ENCODE data around the gene RBM18. TPM values are rescaled to one million over a fixed set of nuclear protein-coding genes. Genes with fewer than 3 reads are reported as not detected.
A peak's percentile ranks its signal among the peaks of the same experiment; 100 is the strongest.

RBM18 gene
- polyA plus RNA-seq, 12 donors = 18.7 to 39.9 (median 33.7) TPM; not detected in 1

DNA sequence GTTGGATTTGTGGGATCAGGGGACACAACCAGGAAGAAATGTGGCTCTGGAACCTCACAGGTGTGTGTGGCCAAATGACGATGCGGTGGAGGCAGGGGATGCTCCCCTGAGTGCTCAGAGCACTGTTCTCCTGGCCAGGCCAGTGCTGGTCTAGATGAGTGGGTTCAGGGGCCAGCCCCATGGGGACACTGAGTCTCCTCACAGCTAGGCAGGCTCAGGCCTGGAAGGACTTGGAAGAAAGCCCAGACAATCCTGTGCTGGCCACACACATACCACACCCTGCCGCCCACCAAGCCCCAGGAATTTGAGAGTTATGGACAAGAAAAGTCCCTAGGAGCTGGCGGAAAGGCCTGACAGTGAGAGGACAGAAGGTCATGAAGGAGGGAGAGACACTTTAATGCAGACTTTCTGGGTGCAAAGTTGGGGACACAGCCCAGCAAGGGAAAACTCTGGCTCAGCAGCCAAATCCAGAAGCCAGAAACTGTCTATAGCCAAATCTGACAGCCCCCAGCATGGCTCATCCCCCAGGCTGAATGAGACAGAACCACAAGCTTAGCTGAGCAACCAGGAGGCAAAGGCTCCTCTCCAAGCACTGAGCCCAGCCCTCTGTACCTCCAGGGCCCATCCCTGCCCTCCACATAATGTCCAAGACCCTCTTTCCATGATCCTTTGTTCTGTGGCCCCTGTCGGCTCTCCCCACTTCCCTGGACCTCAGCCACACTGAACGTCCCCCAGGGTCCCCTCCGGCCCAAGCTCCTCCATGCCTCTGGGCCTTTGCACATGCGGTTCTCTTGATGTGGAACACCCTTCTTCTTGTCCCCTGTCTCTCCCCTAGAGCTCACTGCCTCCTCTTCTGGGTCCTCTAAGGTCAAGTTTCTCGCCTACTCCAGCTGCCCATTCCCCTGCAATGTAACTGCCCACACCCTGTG, 58.3 kb downstream of the RBM18 start:
- no peak for DNase-seq

DNA sequence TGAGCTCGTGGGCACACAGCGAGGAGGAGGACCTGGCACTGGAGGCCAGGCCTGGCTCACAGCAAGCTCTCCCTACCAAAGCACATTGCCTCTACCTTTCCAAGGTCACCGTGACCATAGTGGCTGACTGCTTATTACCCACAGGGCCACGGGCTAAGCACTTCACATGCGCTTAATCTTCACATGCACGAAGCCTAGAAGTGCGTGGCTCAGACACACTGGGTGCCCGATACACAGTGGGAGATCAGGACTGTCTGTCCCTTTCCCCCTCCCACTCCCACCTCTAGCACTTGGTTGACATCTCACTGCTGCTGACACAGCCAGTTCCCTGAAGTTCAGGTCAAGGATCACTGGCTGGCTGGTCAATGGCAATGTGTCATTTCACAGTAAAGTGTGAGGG, 59.5 kb downstream of the RBM18 start:
- DNase-seq = no peak

DNA sequence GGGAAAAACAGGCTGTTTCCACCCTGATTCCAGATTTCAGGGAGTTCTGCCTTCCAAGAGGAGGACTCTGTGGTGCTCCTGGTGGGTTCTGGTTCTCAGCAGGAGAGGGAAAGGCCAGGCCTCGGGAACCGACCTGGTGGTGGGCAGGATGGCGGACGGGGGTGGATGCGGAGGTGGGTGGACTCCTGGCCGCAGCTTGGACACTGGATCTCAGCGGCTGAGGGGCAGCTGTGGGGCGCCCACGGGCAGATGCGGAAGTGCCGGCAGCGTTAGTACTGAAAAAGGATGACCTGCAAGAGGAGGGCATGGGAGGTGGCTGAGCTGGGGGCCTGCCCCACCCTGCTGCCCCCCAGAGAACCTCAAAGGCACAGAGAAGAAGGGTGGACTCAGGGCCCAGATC, 60.1 kb downstream of the RBM18 start:
- DNase-seq = no peak

DNA sequence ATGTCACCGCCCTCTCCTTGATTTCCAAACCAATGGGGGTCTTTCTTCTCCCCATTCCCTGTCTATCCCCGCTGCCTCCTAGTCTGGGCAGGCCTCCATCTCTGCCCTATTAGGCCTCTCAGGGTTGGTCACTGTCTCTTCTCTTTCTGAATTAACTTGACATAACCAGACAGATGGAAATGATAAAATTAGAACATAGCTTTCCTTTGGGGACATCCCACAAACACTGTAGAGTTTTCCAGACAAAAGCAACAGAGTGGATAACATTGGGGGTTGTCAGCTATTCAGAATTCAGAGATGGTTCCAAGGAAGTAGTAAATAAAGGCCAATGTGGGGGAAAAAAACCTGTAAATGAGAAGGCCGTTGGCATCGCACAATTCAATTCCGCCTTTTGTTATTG, 60.6 kb downstream of the RBM18 start:
- DNase-seq = peak; percentile 50

DNA sequence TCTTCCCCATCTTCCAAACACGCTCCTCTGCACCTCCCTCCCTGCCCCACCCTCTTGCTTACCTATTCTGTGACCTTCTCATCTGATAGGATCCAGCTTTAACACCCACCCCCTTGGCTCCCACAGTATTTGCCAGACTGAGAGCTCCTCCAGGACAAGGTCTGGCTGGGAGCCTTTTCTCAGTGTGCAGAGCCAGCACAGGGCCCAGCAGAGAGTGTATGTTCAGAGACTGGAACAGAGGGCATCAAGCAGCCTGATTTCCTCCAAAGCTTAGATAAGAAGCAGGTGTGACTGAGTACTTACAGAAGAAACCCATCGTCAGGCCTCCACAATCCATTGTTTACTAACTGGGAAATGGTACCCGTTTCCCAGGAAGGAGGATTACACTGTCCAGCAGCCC, 62.5 kb downstream of the RBM18 start:
- no peak for DNase-seq

DNA sequence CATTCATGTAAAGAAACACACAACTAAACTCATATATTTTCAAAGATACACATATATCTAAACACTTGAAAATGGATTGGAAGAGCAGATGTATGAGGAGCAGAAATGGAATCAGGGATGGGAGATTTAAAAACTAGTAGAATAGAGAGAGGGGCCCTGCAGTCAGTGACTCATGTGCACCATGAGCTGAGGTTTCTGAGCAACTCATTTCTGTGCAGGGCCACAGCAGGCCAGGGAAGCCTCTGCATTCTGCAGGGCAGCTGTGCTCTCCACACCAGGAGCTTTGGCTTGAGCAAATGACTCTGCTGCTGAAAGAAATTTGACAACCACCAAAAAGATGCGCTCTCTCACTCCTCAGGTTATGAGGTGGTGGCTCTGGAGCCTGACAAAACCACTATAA, 63.0 kb downstream of the RBM18 start:
- DNase-seq = no peak

DNA sequence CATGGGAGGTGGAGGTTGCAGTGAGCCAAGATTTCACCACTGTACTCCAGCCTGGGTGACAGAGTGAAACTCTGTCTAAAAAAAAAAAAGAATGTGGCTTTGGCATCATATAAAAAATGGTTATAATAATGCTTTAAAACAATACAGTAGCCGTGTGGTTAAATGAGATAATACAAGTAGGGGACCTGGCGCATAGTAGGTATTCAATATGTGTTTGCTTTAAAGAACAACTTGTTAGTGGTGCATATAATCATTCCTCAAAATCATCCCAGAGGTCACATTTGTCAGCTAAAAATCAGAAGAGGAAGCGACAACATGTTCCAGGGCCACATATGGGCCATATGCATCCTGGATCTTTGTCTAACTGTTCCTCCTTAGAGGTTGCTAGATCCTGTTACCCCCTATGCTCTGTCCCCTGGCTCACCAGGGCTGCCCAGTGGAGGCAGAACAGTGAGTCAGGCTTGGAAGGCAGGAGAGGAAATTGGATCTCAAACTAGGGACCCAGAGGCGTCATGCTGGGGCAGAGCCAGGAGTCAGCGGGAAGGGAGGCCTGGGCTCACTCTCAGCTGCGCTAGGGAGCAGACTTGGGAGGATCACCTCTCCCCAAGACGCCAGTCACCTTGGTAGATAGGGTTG, 63.6 kb downstream of the RBM18 start:
- peak; percentile 41 for DNase-seq

DNA sequence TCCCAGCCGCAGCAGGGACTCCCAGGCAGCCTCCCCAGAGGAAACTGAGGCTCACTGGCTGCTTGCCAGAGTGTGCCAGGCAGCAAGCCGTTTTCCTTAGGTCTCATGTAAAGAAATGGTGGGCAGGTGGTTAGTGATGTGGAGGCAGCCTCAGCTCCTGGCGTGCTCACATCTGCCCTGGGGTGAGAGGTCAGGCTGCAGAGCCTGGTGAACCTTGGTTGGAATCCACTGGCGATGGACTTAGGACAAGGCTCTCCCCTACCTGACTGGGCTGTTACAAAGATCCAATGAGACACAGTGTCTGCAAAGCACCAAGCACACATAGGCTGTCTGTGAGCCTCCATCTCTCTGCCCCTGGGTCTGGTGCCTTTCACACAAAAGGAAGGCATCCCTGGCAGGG, 66.8 kb downstream of the RBM18 start:
- DNase-seq = no peak

DNA sequence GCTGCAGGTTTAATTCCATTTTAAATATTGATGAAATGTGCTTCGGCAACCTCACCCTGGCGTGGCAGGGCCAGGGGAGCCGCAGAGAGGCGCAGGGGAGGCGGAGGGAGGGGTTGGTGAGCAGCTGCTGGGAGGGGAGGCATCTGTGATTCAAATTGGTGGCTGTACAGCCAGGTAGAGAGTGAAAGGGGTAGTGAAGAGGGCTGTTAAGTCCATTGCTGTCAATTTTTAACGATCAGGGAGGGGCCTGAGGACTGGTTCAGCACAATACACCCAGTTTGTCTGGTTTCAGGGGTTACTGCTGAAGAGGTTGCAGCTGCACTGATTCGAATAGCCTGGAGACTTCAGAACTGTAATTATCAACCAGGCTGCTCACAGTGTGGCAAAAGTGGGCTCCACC, 67.2 kb downstream of the RBM18 start:
- no peak for DNase-seq

DNA sequence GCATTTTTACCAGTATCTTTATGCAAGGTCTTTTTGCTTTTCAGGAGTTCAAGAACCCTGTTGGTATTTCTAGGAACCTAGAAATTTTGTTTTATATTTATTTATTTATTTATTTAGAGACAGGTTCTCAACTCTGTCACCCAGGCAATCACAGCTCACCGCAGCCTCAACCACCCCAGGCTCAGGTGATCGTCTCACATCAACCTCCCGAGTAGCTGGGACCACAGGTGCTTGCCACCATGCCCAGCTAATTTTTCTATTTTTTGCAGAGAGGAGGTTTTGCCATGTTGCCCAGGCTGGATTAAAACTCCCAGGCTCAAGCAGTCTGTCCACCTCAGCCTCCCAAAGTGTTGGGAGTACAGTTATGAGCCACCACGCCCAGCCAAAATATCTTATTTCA, 68.8 kb downstream of the RBM18 start:
- no peak for DNase-seq

DNA sequence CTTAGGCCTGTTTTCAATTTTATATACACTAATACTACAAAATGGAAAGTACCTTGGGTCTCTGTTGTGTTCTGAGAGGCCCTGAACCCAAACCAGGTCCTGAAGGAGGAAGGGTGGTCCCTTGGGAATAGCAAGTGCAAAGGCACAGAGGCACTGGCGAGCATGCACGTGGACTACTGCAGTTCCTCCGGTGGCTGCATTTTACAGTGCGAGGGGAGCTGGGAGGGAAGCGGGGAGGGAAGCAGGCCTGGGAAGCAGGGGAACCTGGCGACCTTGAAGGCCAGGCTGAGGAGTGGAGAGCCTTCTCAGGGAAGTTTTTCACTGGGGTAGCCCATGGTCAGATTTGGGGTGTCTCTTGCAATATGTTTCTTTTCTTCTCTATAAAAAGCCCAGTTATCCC, 71.0 kb downstream of the RBM18 start:
- no peak for DNase-seq

DNA sequence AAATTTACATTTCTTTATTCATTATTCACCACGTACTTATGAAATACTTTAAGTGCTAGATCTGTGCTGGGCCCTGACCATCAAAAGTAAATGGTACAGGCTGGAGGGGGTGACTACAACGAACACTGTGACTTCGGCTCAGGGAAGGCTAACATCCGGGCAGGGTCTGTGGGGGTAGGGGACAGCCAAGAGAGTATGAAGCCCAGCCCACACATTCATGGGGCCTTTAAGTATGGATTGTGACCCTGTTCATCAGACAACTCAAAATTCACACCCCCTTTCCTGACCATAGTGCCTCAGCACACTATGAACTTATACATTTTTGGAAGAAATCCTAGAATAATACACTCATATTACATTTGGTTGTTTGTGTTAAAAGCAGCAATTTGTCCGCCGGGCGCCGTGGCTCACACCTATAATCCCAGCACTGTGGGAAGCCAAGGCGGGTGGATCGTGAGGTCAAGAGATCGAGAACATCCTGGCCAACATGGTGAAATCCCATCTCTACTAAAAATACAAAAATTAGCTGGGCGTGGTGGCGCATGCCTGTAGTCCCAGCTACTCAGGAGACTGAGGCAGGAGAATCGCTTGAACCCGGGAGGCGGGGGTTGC, 71.6 kb downstream of the RBM18 start:
- DNase-seq = no peak

DNA sequence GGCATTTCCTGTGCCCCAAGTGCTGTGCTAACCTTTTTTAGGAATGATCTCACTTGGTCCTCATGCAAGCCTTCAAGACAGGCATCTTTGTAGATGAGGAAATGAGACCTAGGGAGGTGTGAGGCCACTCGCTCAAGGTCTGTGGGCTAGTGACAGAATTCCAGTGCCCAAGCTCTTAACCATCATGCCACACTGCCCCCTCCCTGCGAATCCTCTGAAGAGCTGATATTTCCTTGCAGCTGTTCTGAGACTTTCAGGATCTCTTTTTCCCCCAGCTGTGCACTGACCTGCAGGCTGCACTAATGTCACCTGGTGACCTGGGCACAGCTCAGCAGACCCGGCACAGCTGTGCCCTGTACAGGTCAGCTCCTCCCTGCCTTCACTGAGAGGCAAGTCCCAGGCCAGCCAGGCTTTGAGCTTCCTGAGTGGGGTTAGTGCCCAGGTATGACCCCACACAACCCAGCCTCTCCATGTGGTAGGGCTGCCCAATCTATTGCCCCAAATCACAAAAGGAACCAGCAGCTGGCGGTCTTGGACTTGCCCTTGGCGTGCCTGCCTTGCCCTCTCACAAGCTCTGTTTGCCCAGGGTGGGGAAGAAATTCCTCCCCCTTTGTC, 72.3 kb downstream of the RBM18 start:
- no peak for DNase-seq

DNA sequence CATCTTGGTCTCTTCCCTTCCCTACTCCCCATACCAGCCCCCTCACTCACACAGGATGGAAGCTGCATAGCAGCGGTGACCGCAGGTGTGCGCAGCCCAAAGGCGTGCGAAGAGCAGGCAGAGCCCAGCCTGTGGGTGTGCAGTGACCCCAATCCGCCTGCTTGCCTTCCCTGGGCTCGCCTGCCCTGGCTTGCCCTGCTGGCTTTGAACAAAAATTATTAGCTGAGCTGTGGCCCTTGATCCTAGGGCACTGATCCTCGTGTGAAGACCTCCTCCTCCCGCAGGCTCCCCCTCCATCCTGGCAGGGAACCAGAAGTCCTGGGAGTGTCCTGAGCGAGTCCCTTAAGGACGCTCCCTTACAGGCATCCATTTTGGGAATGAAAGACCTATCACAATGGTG, 73.1 kb downstream of the RBM18 start:
- DNase-seq = no peak

DNA sequence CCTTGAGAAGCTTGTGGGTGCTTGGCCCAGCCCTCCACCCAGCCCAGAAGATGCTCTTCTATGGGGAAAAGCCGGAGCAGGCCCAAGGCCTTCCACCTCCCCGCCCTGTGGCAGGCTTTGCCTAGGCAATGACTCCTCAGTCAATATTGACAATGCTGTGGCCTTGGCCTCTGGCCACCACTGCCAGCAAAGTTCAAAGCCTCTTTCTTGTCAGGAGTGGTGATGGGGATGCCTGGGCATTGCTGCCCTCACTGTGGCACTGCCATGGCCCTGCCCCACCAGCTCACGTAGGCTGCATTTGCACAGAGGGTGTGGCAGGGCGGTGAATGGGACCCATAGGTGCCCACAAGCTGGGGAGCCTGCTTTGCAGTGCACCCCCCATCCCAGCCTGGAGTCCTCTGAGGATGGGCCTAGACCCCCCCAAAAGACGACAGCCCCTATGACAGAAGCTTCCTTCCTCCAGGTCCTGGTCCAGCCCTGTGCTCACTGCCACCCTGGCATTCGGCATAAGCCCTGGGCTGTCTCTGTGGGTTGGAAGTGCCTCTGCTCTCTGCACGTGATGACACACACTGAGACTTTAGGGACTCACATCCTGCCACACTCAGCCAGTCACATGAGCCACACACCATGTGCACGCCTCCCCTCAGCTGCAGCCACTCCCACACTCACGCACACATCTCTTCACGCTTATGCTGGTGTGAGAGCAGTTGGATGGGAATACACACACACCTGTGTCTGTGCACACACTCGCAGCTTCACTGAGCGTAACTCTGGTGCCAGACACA, 73.9 kb downstream of the RBM18 start:
- DNase-seq = no peak

DNA sequence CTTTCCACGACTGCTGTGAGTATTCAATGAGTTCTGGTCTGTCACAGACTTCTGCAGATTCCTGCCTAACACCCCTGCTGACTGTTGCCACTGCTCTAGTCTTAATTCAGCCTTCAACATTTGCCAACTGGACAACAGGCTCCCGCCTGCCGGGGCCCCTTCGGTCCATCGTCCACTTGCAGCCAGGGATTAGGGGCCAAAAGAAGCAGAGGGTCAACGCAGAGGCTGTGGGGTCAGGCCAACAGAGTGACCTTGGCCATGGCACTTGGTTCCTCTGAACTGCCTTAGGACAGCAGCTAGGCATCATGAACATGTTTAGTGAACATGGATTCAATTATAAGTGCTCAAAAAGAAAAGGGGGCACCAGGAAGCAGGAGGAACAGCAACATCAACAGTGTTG, 76.3 kb downstream of the RBM18 start:
- DNase-seq = no peak

Other genes with a start within 250 kb of the RBM18 start
- 10 to 100 TPM in 11 of 12 donors, not detected in 1; 13.0 to 36.5 (median 27.4) TPM for gene TTLL11, start 171.5 kb downstream of the RBM18 start, polyA plus RNA-seq (ENCODE audit: insufficient read length in 12 of 12)
- 10 to 100 TPM in 11 of 12 donors, not detected in 1; 34.4 to 64.5 (median 57.9) TPM for gene NDUFA8, start 105.1 kb downstream of the RBM18 start, polyA plus RNA-seq (ENCODE audit: insufficient read length in 12 of 12)
- gene MORN5, start 104.9 kb downstream of the RBM18 start, polyA plus RNA-seq (ENCODE audit: insufficient read length in 12 of 12) = under 1 TPM in 4 of 12 donors, not detected in 8; 0.31 to 0.57 (median 0.43) TPM
- gene LHX6, start 35.9 kb downstream of the RBM18 start, polyA plus RNA-seq (ENCODE audit: insufficient read length in 12 of 12) = 1 to 10 TPM in 11 of 12 donors, not detected in 1; 3.0 to 5.7 (median 5.2) TPM
- gene MRRF, start within 50 bp of the RBM18 start, polyA plus RNA-seq (ENCODE audit: insufficient read length in 12 of 12) = 10 to 100 TPM in 11 of 12 donors, not detected in 1; 22.2 to 40.0 (median 29.2) TPM
- gene PTGS1, start 106.2 kb upstream of the RBM18 start, polyA plus RNA-seq (ENCODE audit: insufficient read length in 12 of 12) = 10 to 100 TPM in 2 of 12 donors, 1 to 10 TPM in 9, not detected in 1; 3.3 to 11.2 (median 4.2) TPM
- gene OR1J1, start 213.1 kb upstream of the RBM18 start, polyA plus RNA-seq (ENCODE audit: insufficient read length in 12 of 12) = not detected
- gene OR1J2, start 246.0 kb upstream of the RBM18 start, polyA plus RNA-seq (ENCODE audit: insufficient read length in 12 of 12) = not detected